A673 (cell line): ENCODE results near the gene ARNT2.

Source experiments
- CTCF ChIP-seq: fragments of 300-800, 200-600 bp; sonication (generic); conservative IDR thresholded peaks from 2 replicates; pipeline ENCODE4 v1.5.1; 2017; ENCODE audit warnings: low read depth, mild to moderate bottlenecking, antibody characterized with exemption, low read length, moderate library complexity, mixed read lengths
- EZH2 ChIP-seq: fragments of 200-600 bp; sonication (generic); IDR thresholded peaks from 2 replicates; pipeline ENCODE4 v1.6.1; 2017; ENCODE audit warnings: borderline replicate concordance, low read depth, mild to moderate bottlenecking, mixed read lengths, antibody characterized with exemption, low read length; ENCODE audit not compliant: poor library complexity, severe bottlenecking

- no peak for TF ChIP-seq EZH2
- TF ChIP-seq CTCF = no peak
Measured at GRCh38 chr15:80386151-80386550, 18.0 kb upstream of the ARNT2 start.
